Spleen (tissue), 11 donors: Measurements from ENCODE around the gene ZNF500. TPM values are rescaled to one million over a fixed set of nuclear protein-coding genes. Genes with fewer than 3 reads are reported as not detected.

Experiments used
- DNase-seq: peaks from one replicate; pipeline ENCODE4 v3.0.0-alpha.2; 2020
- H3K27ac ChIP-seq, 8 donors: fragments of 200-600 bp; sonication (generic) in 7 of 8; 1 replicate in 4 of 8; 2 replicates in 4 of 8; pipeline versions ENCODE4 v1.5.0 to v1.8.0; 2016 to 2021; ENCODE audit warnings: inconsistent platforms in 4 of 8, mild to moderate bottlenecking in 4 of 8, moderate library complexity in 1 of 8
- H3K27me3 ChIP-seq, 7 donors: fragments of 200-600 bp; sonication (generic) in 6 of 7; replicated peaks in 1 of 7; 1 replicate in 4 of 7; 2 replicates in 3 of 7; pipeline versions ENCODE4 v1.5.0 to v1.8.0; 2016 to 2021; ENCODE audit warnings: inconsistent platforms in 3 of 7, mild to moderate bottlenecking in 1 of 7
- H3K36me3 ChIP-seq, 6 donors: fragments of 200-600 bp; sonication (generic) in 5 of 6; 1 replicate in 4 of 6; 2 replicates in 2 of 6; pipeline versions ENCODE4 v1.5.0 to v1.8.0; 2016 to 2021; ENCODE audit warnings: inconsistent platforms in 2 of 6
- H3K4me1 ChIP-seq, 6 donors: fragments of 200-600 bp; sonication (generic) in 5 of 6; 1 replicate in 3 of 6; 2 replicates in 3 of 6; pipeline versions ENCODE4 v1.5.0 to v1.8.0; 2016 to 2021; ENCODE audit warnings: inconsistent platforms in 3 of 6
- H3K4me3 ChIP-seq, 8 donors: fragments of 200-600 bp; sonication (generic) in 7 of 8; 1 replicate in 4 of 8; 2 replicates in 4 of 8; pipeline versions ENCODE4 v1.5.0 to v1.8.0; 2016 to 2021; ENCODE audit warnings: inconsistent platforms in 4 of 8, mild to moderate bottlenecking in 4 of 8, moderate library complexity in 2 of 8
- H3K9me3 ChIP-seq, 8 donors: fragments of 200-600 bp; sonication (generic) in 7 of 8; 1 replicate in 4 of 8; 2 replicates in 4 of 8; pipeline versions ENCODE4 v1.5.0 to v1.8.0; 2016 to 2021; ENCODE audit warnings: inconsistent platforms in 4 of 8
- POLR2A ChIP-seq, 3 donors: fragments of 450-650 bp; IDR thresholded peaks; one replicate each; pipeline ENCODE4 v1.5.1; 2017; ENCODE audit warnings: antibody characterized with exemption in 3 of 3, mild to moderate bottlenecking in 1 of 3
- POLR2AphosphoS5 ChIP-seq, 3 donors: sonication (generic); formaldehyde crosslinking; IDR thresholded peaks; one replicate each; pipeline ENCODE4 v1.5.1; 2017; ENCODE audit warnings: antibody characterized with exemption in 3 of 3
- WGBS, 5 donors: extraction: QIAGEN DNeasy Blood & Tissue Kit in 3 of 5; methylation state at CpG; one replicate each; pipeline versions ENCODE4 v1.1.5 to v1.1.7; 2013 to 2018; 5-methylcytosine and 5-hydroxymethylcytosine counted together
- intact Hi-C: fragments of 100-400 bp; cut with DNase I; formaldehyde crosslinking; loops from one replicate; pipeline ENCODE4 v1.15.0; 2023; ENCODE audit warnings: low total_unique reads
- polyA plus RNA-seq, 3 donors: library from polyadenylated mRNA; stranded (reverse); fragments of 200-250 nt; gene quantifications; one replicate each; pipeline ENCODE4 v1.2.1, GENCODE V29; 2013
- total RNA-seq, 7 donors: library from RNA; depleted of rRNA in 3 of 7; stranded (reverse); fragments of >200 nt in 3 of 7; fragmentation: NEBNext Ultra II Directional in 4 of 7; extraction: Animal tissue kit (Norgen Biotek cat#: 25700) in 4 of 7; gene quantifications; one replicate each; pipeline versions ENCODE4 v1.1.0 to v1.2.1, GENCODE V29; 2016 to 2021
- TF ChIP-seq, protein P1 (sequence below), 11 experiments: fragments of 200-600 bp in 7 of 11; fragments of 450-650 bp in 4 of 11; sonication (generic) in 4 of 11; IDR thresholded peaks in 8 of 11; conservative IDR thresholded peaks in 3 of 11; 1 replicate in 7 of 11; 2 replicates in 4 of 11; pipeline versions ENCODE4 v1.4.0 to v1.8.0; 2016 to 2021; ENCODE audit warnings: antibody characterized with exemption in 11 of 11, inconsistent platforms in 4 of 11, mild to moderate bottlenecking in 1 of 11
- donor health status: healthy with polysubstance abuse.
- donor health status: DM: no; HTN: no; CAD: no; lungs with moderate emphysema.
- donor health status: DM: no; HTN: no; CAD: no.
- donor health status: Bipolar disorder and iron deficiency.
- donor health status: healthy.
- donor health status: DM: no; HTN: no; CAD: no.
- donor health status: DM: yes; HTN: yes; CAD: no.

The ZNF500 gene
- total and polyA plus RNA-seq, 10 donors, result 2.5 to 32.3 (median 19.0) TPM

DNA sequence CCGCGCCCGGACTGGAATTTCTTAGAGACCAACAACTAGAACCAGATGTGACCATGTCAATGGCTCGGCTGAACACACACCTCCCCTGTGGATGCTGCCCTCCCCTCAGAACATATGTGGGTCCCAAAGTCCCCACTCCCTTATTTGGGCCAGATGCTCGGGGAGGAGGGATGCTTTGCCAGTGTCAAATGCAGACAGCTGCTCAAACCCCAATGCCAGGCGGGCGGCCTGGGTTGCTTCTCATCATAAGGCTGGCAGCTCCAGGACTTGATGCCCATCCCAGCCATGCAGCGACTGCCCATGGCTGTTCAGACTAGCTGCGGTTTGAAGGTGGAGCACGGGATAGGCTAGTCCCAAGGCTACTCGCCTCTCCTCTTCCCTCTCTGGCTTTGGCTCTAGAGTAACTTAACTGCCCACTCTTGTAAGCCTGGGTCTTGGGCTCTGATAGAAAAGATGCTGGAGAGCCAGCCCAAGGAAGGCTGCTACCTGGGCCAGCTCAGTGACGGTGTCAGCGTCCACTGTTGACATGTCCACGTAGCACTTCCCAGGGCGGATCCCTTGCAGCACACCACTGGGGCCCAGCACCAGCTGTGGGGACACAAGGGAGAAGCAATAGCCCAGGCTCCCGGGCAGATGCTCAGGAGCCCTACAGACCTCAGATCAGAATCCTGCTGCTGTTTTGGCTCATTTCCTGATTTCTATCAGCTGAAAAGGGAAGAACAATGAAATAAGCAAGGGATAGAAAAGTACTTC, 46.5 kb upstream of the ZNF500 start:
- intact Hi-C loops, result no loop called here
- no peak for DNase-seq
- Histone ChIP-seq H3K27ac (no peak overlapping the region), H3K36me3 (peaks cover 0 to 100% (median 98%) of the 10 kb centered on the region in 6 donors), H3K4me1 (no peaks in the 10 kb centered on the region), H3K4me3 (no peak overlapping the region), H3K9me3 (no peaks in the 10 kb centered on the region), H3K27me3 (no peaks in the 10 kb centered on the region)
- TF ChIP-seq POLR2AphosphoS5 (IDR thresholded peaks at IDR 0.05) (no peak), POLR2A (IDR thresholded peaks at IDR 0.05) (no peak)
- TF ChIP-seq, protein P1, sequence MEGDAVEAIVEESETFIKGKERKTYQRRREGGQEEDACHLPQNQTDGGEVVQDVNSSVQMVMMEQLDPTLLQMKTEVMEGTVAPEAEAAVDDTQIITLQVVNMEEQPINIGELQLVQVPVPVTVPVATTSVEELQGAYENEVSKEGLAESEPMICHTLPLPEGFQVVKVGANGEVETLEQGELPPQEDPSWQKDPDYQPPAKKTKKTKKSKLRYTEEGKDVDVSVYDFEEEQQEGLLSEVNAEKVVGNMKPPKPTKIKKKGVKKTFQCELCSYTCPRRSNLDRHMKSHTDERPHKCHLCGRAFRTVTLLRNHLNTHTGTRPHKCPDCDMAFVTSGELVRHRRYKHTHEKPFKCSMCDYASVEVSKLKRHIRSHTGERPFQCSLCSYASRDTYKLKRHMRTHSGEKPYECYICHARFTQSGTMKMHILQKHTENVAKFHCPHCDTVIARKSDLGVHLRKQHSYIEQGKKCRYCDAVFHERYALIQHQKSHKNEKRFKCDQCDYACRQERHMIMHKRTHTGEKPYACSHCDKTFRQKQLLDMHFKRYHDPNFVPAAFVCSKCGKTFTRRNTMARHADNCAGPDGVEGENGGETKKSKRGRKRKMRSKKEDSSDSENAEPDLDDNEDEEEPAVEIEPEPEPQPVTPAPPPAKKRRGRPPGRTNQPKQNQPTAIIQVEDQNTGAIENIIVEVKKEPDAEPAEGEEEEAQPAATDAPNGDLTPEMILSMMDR (IDR thresholded peaks at IDR 0.05 in 8 of 11, conservative IDR thresholded peaks at IDR 0.05 in 3 of 11), result no peak
- 96 to 98% (median 98%) methylated on average over 11 to 16 of the region's 16 CpGs for WGBS, 5 donors

DNA sequence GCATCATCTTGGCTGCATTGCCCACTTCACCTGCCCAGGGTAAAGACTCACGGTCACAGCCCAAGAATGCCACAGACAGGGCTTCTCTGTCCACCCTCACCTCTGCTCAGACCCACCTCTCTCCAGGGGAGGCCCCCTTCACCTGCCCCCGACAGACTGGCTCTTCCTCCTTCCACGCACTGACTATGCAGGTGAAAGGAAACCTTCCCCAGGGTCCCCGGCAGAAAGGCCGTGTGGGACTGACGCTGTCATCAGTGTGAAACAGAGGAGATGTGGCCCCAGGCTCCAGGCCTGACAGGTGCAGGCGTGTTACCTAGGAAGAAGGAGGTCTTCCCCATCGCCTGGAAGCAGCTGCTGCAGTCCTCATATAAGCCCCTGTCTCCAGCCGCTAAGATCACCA, 44.8 kb upstream of the ZNF500 start:
- 89 to 97% (median 92%) methylated on average over 9 of the region's 9 CpGs for whole genome bisulfite sequencing, 5 donors
- H3K36me3 ChIP-seq, result peaks cover 0 to 100% (median 97%) of the 10 kb centered on the region in 6 donors

DNA sequence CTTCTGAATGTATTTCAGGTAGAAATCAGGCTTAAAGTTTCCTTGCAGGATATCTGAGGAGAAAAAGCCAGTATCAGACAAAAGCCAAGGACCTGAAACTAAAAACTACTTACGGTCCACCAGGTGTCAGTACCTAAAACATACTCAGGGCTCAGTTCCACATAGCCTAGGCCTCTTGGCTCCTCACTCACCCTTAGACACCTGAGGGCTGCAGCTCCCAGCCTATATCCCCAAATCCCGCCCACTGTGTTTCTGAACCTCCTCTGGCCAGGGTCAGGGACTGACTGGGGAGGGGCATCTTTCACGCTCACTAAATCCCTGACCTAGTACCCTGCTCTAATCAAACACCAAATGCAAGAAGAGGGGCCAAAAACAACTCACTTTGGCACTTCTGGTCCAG, 44.3 kb upstream of the ZNF500 start:
- Histone ChIP-seq H3K36me3 (peaks cover 0 to 100% (median 96%) of the 10 kb centered on the region in 6 donors), H3K9me3 (no peaks in the 10 kb centered on the region), H3K4me3 (no peak overlapping the region), H3K27me3 (no peaks in the 10 kb centered on the region), H3K4me1 (no peaks in the 10 kb centered on the region), H3K27ac (no peak overlapping the region)
- intact Hi-C loops, result no loop called here
- TF ChIP-seq POLR2A (IDR thresholded peaks at IDR 0.05) (no peak), POLR2AphosphoS5 (IDR thresholded peaks at IDR 0.05) (no peak)
- TF ChIP-seq, protein P1 (IDR thresholded peaks at IDR 0.05 in 8 of 11, conservative IDR thresholded peaks at IDR 0.05 in 3 of 11), result no peak
- DNase-seq, result no peak
- WGBS, 5 donors, result 88 to 98% (median 96%) methylated on average over 3 of the region's 3 CpGs

More for the DNA sequence above, 44.8 kb upstream of the ZNF500 start:
- no peaks in the 10 kb centered on the region for H3K4me1 ChIP-seq
- no peaks in the 10 kb centered on the region for H3K27me3 ChIP-seq
- DNase-seq, result no peak
- TF ChIP-seq, protein P1 (IDR thresholded peaks at IDR 0.05 in 8 of 11, conservative IDR thresholded peaks at IDR 0.05 in 3 of 11), result no peak
- TF ChIP-seq POLR2AphosphoS5 (IDR thresholded peaks at IDR 0.05) (no peak), POLR2A (IDR thresholded peaks at IDR 0.05) (no peak)
- H3K9me3 ChIP-seq, result no peaks in the 10 kb centered on the region
- no peak overlapping the region for H3K27ac ChIP-seq
- intact Hi-C loops, result no loop called here
- no peak overlapping the region for H3K4me3 ChIP-seq

DNA sequence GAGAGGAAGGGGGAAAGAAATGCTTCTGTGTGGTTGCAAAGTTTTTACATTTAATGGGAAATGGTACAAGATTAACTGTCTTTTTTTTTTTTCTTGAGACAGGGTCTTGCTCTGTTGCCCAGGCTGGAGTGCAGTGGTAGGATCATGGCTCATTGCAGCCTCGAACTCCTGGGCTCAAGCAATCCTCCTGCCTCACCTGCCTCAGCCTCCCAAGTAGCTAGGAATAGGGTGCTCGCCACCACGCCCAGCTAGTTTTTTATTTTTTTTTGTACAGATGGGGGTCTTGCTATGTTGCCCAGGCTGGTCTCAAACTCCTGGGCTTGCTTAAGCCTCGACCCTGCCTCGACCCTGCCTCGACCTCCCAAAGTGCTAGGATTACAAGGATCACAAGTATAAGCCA, 39.3 kb upstream of the ZNF500 start:
- Histone ChIP-seq H3K4me1 (peaks cover 11 to 27% (median 17%) of the 10 kb centered on the region in 6 donors), H3K27me3 (no peaks in the 10 kb centered on the region), H3K27ac (no peak overlapping the region), H3K36me3 (peaks cover 0 to 75% (median 69%) of the 10 kb centered on the region in 6 donors), H3K4me3 (no peak overlapping the region), H3K9me3 (no peaks in the 10 kb centered on the region)
- intact Hi-C loops, result no loop called here
- WGBS, 5 donors, result 93 to 98% (median 95%) methylated on average over 6 of the region's 6 CpGs
- TF ChIP-seq POLR2A (IDR thresholded peaks at IDR 0.05), result no peak
- TF ChIP-seq, protein P1 (IDR thresholded peaks at IDR 0.05 in 8 of 11, conservative IDR thresholded peaks at IDR 0.05 in 3 of 11), result no peak
- DNase-seq, result no peak
